Neural progenitor cell (in vitro differentiated cells): ENCODE measurements around the gene FOSB. TPM values are rescaled to one million over a fixed set of nuclear protein-coding genes. Genes with fewer than 3 reads are reported as not detected.

Experiments used
- DNase-seq: peaks from one replicate; pipeline ENCODE4 v3.0.0-alpha.2; 2016; ENCODE audit warnings: low spot score
- H2AFZ ChIP-seq: fragments of 200-600 bp; sonication (generic); replicated peaks from 2 replicates; pipeline ENCODE4 v1.6.1; 2016; ENCODE audit warnings: antibody characterized with exemption
- H3F3A ChIP-seq: fragments of 200-600 bp; sonication (generic); 2 replicates; pipeline ENCODE4 v1.6.1; 2016; ENCODE audit warnings: antibody characterized with exemption, low read depth
- H3K27ac ChIP-seq: fragments of 200-600 bp; sonication (generic); 2 replicates; pipeline ENCODE4 v1.5.1; 2016; ENCODE audit warnings: mild to moderate bottlenecking
- H3K27me3 ChIP-seq: fragments of 200-600 bp; sonication (generic); 2 replicates; pipeline ENCODE4 v1.6.1; 2016; ENCODE audit warnings: mild to moderate bottlenecking, moderate library complexity
- H3K36me3 ChIP-seq: fragments of 200-600 bp; sonication (generic); 2 replicates; pipeline ENCODE4 v1.5.1; 2016
- H3K4me1 ChIP-seq: fragments of 200-600 bp; sonication (generic); 2 replicates; pipeline ENCODE4 v1.6.1; 2016; ENCODE audit warnings: mixed run types
- H3K4me2 ChIP-seq: fragments of 200-600 bp; sonication (generic); 2 replicates; pipeline ENCODE4 v1.6.1; 2016
- H3K4me3 ChIP-seq: fragments of 200-600 bp; sonication (generic); 2 replicates; pipeline ENCODE4 v1.5.1; 2016
- H3K79me2 ChIP-seq: fragments of 200-600 bp; sonication (generic); 2 replicates; pipeline ENCODE4 v1.6.1; 2016; ENCODE audit warnings: low read depth
- H3K9ac ChIP-seq: fragments of 200-600 bp; sonication (generic); 2 replicates; pipeline ENCODE4 v1.6.1; 2016
- H3K9me3 ChIP-seq: fragments of 200-600 bp; sonication (generic); 2 replicates; pipeline ENCODE4 v1.5.1; 2016; ENCODE audit warnings: low read depth
- H4K20me1 ChIP-seq: fragments of 200-600 bp; sonication (generic); 2 replicates; pipeline ENCODE4 v1.6.1; 2016; ENCODE audit warnings: low read depth
- H3K27ac Mint-ChIP-seq: 3 replicates; pipeline ENCODE4 v1.8.0; 2021; ENCODE audit warnings: mixed read lengths
- H3K27me3 Mint-ChIP-seq: 2 replicates; pipeline ENCODE4 v1.8.0; 2022; ENCODE audit warnings: low read depth, mild to moderate bottlenecking, inconsistent platforms, moderate library complexity, mixed read lengths; ENCODE audit not compliant: insufficient read depth
- H3K36me3 Mint-ChIP-seq: 3 replicates; pipeline ENCODE4 v1.8.0; 2021; ENCODE audit warnings: mixed read lengths
- H3K4me1 Mint-ChIP-seq: 3 replicates; pipeline ENCODE4 v1.8.0; 2021; ENCODE audit warnings: mixed read lengths
- H3K4me3 Mint-ChIP-seq: 3 replicates; pipeline ENCODE4 v1.8.0; 2021; ENCODE audit warnings: mild to moderate bottlenecking, moderate library complexity, mixed read lengths
- H3K9me3 Mint-ChIP-seq: 3 replicates; pipeline ENCODE4 v1.8.0; 2020; ENCODE audit warnings: mixed read lengths
- EZH2 ChIP-seq: fragments of 200-600 bp; sonication (generic); IDR thresholded peaks from 2 replicates; pipeline ENCODE4 v1.6.1; 2017; ENCODE audit warnings: antibody characterized with exemption, mild to moderate bottlenecking, moderate library complexity
- EZH2phosphoT487 ChIP-seq: fragments of 200-600 bp; sonication (generic); IDR thresholded peaks from 2 replicates; pipeline ENCODE4 v1.6.1; 2017; ENCODE audit warnings: antibody characterized with exemption
- total RNA-seq: library from RNA; depleted of rRNA; stranded (reverse); fragments of >200 nt; gene quantifications from 2 replicates; pipeline ENCODE4 v1.2.3, GENCODE V29; 2015; ENCODE audit warnings: low replicate concordance
- TF ChIP-seq, protein P1 (sequence below): fragments of 200-600 bp; sonication (generic); IDR thresholded peaks from 2 replicates; pipeline ENCODE4 v1.5.1; 2017; ENCODE audit warnings: antibody characterized with exemption, mild to moderate bottlenecking

The FOSB gene
- total RNA-seq, 1 donor from 2014 or later, result 2.3 TPM

DNA sequence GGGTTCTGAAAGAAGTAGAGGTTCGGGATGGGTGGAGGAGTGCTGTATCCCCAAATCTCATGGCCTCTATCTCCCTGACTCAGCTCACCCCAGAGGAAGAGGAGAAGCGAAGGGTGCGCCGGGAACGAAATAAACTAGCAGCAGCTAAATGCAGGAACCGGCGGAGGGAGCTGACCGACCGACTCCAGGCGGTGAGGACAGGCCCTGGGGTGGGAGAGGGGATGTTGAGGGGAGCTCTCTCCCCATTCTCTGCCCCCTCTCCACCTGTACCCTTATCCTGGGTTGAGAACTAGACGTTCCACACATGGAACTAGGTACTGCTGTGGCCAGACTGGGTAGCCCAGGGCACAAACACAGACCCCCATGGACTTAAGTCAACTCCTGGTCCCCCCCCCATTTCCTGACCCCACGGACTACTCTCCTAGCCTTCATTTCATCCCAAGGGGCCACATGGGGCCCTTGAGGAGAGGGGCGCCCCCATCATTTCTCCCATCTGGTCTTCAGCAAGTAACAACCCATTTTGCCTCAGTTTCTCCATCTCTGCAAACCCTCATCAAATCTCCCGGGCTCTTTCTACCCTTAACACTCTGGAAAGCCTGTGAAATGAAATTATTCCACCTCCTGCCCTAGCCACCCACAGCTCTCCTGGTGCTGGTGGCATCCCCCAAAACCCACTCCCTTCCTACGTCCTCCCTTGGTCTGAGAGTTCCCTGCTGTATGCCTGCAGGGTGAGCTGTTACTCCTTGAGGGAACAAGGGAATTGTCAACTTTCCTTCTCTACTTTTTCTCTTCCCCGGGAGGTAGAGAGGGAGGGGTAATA is 3.5 kb downstream of the FOSB start:
- Histone ChIP-seq H3K4me3 (no peak overlapping the region), H3K4me2 (no peak overlapping the region), H3K9ac (no peak overlapping the region), H3K27ac (no peak overlapping the region), H3K79me2 (no peaks in the 10 kb centered on the region), H2AFZ (no peak overlapping the region), H4K20me1 (peaks cover 8% of the 10 kb centered on the region), H3K27me3 (peaks cover 33% of the 10 kb centered on the region), H3K9me3 (no peaks in the 10 kb centered on the region), H3K36me3 (no peaks in the 10 kb centered on the region), H3F3A (peaks cover 15% of the 10 kb centered on the region), H3K4me1 (peaks cover 11% of the 10 kb centered on the region)
- peak overlapping the region; percentile 33 for H3K27ac Mint-ChIP-seq
- no peaks in the 10 kb centered on the region for H3K36me3 Mint-ChIP-seq
- TF ChIP-seq, protein P1, sequence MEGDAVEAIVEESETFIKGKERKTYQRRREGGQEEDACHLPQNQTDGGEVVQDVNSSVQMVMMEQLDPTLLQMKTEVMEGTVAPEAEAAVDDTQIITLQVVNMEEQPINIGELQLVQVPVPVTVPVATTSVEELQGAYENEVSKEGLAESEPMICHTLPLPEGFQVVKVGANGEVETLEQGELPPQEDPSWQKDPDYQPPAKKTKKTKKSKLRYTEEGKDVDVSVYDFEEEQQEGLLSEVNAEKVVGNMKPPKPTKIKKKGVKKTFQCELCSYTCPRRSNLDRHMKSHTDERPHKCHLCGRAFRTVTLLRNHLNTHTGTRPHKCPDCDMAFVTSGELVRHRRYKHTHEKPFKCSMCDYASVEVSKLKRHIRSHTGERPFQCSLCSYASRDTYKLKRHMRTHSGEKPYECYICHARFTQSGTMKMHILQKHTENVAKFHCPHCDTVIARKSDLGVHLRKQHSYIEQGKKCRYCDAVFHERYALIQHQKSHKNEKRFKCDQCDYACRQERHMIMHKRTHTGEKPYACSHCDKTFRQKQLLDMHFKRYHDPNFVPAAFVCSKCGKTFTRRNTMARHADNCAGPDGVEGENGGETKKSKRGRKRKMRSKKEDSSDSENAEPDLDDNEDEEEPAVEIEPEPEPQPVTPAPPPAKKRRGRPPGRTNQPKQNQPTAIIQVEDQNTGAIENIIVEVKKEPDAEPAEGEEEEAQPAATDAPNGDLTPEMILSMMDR, result no peak
- TF ChIP-seq EZH2phosphoT487 (no peak), EZH2 (no peak)
- H3K9me3 Mint-ChIP-seq, result no peaks in the 10 kb centered on the region
- H3K27me3 Mint-ChIP-seq, result peaks cover 42% of the 10 kb centered on the region
- no peak for DNase-seq
- H3K4me1 Mint-ChIP-seq, result peaks cover 39% of the 10 kb centered on the region
- peak overlapping the region; percentile 92 for H3K4me3 Mint-ChIP-seq

GRCh38 chr19:45471931-45472562 is 4.3 kb downstream of the FOSB start:
- Histone ChIP-seq H4K20me1 (peaks cover 8% of the 10 kb centered on the region), H3F3A (peaks cover 15% of the 10 kb centered on the region), H3K4me1 (peaks cover 11% of the 10 kb centered on the region), H3K79me2 (no peaks in the 10 kb centered on the region), H3K4me3 (no peak overlapping the region), H3K27me3 (peaks cover 30% of the 10 kb centered on the region), H3K9me3 (no peaks in the 10 kb centered on the region), H3K36me3 (no peaks in the 10 kb centered on the region), H3K9ac (no peak overlapping the region), H2AFZ (no peak overlapping the region), H3K4me2 (peak overlapping the region; percentile 57), H3K27ac (no peak overlapping the region)
- Mint-ChIP-seq H3K36me3 (no peaks in the 10 kb centered on the region), H3K4me1 (peaks cover 38% of the 10 kb centered on the region), H3K27ac (no peak overlapping the region), H3K27me3 (peaks cover 45% of the 10 kb centered on the region), H3K4me3 (peak overlapping the region; percentile 66), H3K9me3 (peaks cover 1% of the 10 kb centered on the region)
- no peak for DNase-seq
- no peak for TF ChIP-seq EZH2
- no peak for TF ChIP-seq EZH2phosphoT487
- TF ChIP-seq, protein P1, result no peak

GRCh38 chr19:45472563-45473366 is 5.0 kb downstream of the FOSB start:
- Histone ChIP-seq H4K20me1 (peaks cover 8% of the 10 kb centered on the region), H3K27me3 (peaks cover 32% of the 10 kb centered on the region), H3K4me1 (peaks cover 11% of the 10 kb centered on the region), H3K9me3 (no peaks in the 10 kb centered on the region), H3K4me2 (peak overlapping the region; percentile 57), H3K27ac (no peak overlapping the region), H2AFZ (no peak overlapping the region), H3F3A (peaks cover 17% of the 10 kb centered on the region), H3K79me2 (no peaks in the 10 kb centered on the region), H3K36me3 (no peaks in the 10 kb centered on the region), H3K9ac (no peak overlapping the region), H3K4me3 (no peak overlapping the region)
- Mint-ChIP-seq H3K4me3 (peak overlapping the region; percentile 66), H3K4me1 (peaks cover 36% of the 10 kb centered on the region), H3K36me3 (no peaks in the 10 kb centered on the region), H3K9me3 (peaks cover 2% of the 10 kb centered on the region), H3K27ac (no peak overlapping the region), H3K27me3 (peaks cover 48% of the 10 kb centered on the region)
- no peak for TF ChIP-seq EZH2phosphoT487
- TF ChIP-seq EZH2, result no peak
- TF ChIP-seq, protein P1, result no peak
- peak; percentile 32 for DNase-seq
